ENCODE data around the gene CLASRP.

DNA sequence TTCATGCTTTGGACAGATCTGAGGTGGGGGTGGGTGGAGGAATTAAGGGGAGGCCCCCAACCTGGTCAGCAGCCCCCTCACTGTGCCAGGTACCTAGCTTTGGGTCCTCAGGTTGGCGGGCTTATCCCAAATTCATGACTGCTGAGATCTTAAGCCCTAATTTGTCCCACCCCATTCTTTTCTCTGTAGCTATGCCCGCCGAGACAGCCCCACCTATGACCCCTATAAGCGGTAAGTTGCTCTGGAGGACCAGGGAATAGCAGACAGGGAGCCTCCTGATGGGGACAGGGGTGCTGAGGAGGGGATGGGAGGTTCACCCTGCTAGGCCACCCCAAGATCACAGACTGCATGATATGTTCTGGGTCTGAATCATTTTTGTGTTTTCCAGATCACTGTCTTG, 23.1 kb downstream of the CLASRP start:
- no peak for TF ChIP-seq SPI1 (IDR thresholded peaks at IDR 0.05; ENCODE audit: low read depth, low read length)
- TF ChIP-seq POLR2A (IDR thresholded peaks at IDR 0.05; ENCODE audit: low read depth, low read length): no peak
- TF ChIP-seq POLR2AphosphoS5 (IDR thresholded peaks at IDR 0.05; ENCODE audit: low read depth, low read length): no peak
- no peak for TF ChIP-seq TAF1 (IDR thresholded peaks at IDR 0.05; ENCODE audit: low read depth, low read length)
- TF ChIP-seq POU2F2 (IDR thresholded peaks at IDR 0.05; ENCODE audit: low read depth, low read length): no peak
- TF ChIP-seq PAX5 (IDR thresholded peaks at IDR 0.05; ENCODE audit: insufficient read depth, low read length, severe bottlenecking): no peak

Data from GM12891 (cell line).